ENCODE results near the gene B4GALT3. TPM values are rescaled to one million over a fixed set of nuclear protein-coding genes. Genes with fewer than 3 reads are reported as not detected.

The B4GALT3 gene
- total and polyA plus RNA-seq, 2 of the 8 experiments (the other 6 are each of a cell fraction or from before 2014, with no cell fraction given) = 42.3 to 43.0 TPM

GRCh38 chr1:161165742-161166668 is 11.3 kb downstream of the B4GALT3 start, which contains the start of gene PPOX (continued):
- no peak for TF ChIP-seq NANOG (IDR thresholded peaks at IDR 0.05; ENCODE audit: insufficient read depth, low read depth, low read length, poor library complexity, severe bottlenecking)
- TF ChIP-seq KDM5A (IDR thresholded peaks at IDR 0.05; ENCODE audit: low read length) = no peak
- TF ChIP-seq CTBP2 (IDR thresholded peaks at IDR 0.05; ENCODE audit: borderline replicate concordance, insufficient read depth, insufficient read length, low read length) = no peak
- peak; percentile 63; the same call in 1 of the 2 replicates for TF ChIP-seq TBP (IDR thresholded peaks at IDR 0.05; ENCODE audit: low read depth, low read length)
- no peak for TF ChIP-seq ATF3 (IDR thresholded peaks at IDR 0.05; ENCODE audit: insufficient read depth, low read depth, low read length)
- peak; percentile 45 to 55 (median 50) for TF ChIP-seq CTCF (IDR thresholded peaks at IDR 0.05; ENCODE audit: control extremely low read depth in 1 of 3, insufficient read depth in 1 of 3, low read depth in 1 of 3, low read length in 3 of 3)
- no peak for TF ChIP-seq EZH2 (IDR thresholded peaks at IDR 0.05; ENCODE audit: low read depth, low read length, severe bottlenecking)
- no peak for TF ChIP-seq POU5F1 (IDR thresholded peaks at IDR 0.05; ENCODE audit: low read depth, low read length)
- 0 out of 2 replicates have a peak, but pooled peaks have one; percentile 5 for TF ChIP-seq JUND (IDR thresholded peaks at IDR 0.05; ENCODE audit: low read length)
- peak; percentile 40; the same call in 1 of the 2 replicates for TF ChIP-seq PHF8 (conservative IDR thresholded peaks at IDR 0.05; ENCODE audit: low read depth, low read length)

Measured in H1 (cell line).